GM06990 (cell line): ENCODE data around the gene HINT2.

Experiments
- DNase-seq: peaks from one replicate; pipeline ENCODE4 v3.0.0-alpha.2; 2011; ENCODE audit not compliant: insufficient read length; ENCODE audit errors: extremely low read depth
- H3K27me3 ChIP-seq: replicated peaks from 2 replicates; pipeline ENCODE4 v1.6.0; 2011; ENCODE audit warnings: low read length; ENCODE audit not compliant: control insufficient read depth, insufficient read depth
- H3K36me3 ChIP-seq: 2 replicates; pipeline ENCODE4 v1.5.1; 2011; ENCODE audit warnings: low read length; ENCODE audit not compliant: control insufficient read depth, insufficient read depth
- H3K4me3 ChIP-seq: replicated peaks from 2 replicates; pipeline ENCODE4 v1.5.1; 2011; ENCODE audit warnings: low read depth, mild to moderate bottlenecking, control low read depth, low read length
- TF ChIP-seq, protein P1 (sequence below): IDR thresholded peaks from 2 replicates; pipeline ENCODE4 v1.5.1; 2011; ENCODE audit warnings: low read length, control low read depth, mild to moderate bottlenecking, inconsistent platforms; ENCODE audit not compliant: insufficient read depth, poor library complexity, severe bottlenecking

HINT2 gene

DNA sequence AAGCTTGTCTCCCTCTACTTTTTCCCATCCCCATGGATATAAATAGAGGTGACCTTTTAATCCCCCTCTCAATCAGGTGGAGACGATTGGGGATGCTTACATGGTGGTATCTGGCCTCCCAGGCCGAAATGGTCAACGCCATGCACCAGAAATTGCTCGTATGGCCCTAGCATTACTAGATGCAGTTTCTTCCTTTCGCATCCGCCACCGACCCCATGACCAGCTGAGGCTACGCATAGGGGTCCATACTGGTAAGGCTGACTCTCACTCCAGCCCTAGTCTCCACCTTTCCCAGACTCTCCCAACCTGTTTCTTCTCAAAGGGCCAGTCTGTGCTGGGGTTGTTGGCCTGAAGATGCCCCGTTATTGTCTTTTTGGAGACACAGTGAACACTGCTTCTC lies 6.4 kb downstream of the HINT2 start:
- DNase-seq, result no peak
- no peak overlapping the region for H3K4me3 ChIP-seq
- H3K27me3 ChIP-seq, result no peaks in the 10 kb centered on the region
- TF ChIP-seq, protein P1, sequence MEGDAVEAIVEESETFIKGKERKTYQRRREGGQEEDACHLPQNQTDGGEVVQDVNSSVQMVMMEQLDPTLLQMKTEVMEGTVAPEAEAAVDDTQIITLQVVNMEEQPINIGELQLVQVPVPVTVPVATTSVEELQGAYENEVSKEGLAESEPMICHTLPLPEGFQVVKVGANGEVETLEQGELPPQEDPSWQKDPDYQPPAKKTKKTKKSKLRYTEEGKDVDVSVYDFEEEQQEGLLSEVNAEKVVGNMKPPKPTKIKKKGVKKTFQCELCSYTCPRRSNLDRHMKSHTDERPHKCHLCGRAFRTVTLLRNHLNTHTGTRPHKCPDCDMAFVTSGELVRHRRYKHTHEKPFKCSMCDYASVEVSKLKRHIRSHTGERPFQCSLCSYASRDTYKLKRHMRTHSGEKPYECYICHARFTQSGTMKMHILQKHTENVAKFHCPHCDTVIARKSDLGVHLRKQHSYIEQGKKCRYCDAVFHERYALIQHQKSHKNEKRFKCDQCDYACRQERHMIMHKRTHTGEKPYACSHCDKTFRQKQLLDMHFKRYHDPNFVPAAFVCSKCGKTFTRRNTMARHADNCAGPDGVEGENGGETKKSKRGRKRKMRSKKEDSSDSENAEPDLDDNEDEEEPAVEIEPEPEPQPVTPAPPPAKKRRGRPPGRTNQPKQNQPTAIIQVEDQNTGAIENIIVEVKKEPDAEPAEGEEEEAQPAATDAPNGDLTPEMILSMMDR, result no peak
- H3K36me3 ChIP-seq, result peaks cover 11% of the 10 kb centered on the region

- Histone ChIP-seq H3K4me3 (no peak overlapping the region), H3K36me3 (peaks cover 12% of the 10 kb centered on the region), H3K27me3 (no peaks in the 10 kb centered on the region)
- DNase-seq, result no peak
- TF ChIP-seq, protein P1, result no peak
Measured at GRCh38 chr9:35806101-35806500, 8.7 kb downstream of the HINT2 start.

- TF ChIP-seq, protein P1, result no peak
- no peaks in the 10 kb centered on the region for H3K27me3 ChIP-seq
- no peak overlapping the region for H3K4me3 ChIP-seq
- DNase-seq, result no peak
- H3K36me3 ChIP-seq, result peaks cover 11% of the 10 kb centered on the region
Measured at GRCh38 chr9:35801328-35802128, 13.3 kb downstream of the HINT2 start.

DNA sequence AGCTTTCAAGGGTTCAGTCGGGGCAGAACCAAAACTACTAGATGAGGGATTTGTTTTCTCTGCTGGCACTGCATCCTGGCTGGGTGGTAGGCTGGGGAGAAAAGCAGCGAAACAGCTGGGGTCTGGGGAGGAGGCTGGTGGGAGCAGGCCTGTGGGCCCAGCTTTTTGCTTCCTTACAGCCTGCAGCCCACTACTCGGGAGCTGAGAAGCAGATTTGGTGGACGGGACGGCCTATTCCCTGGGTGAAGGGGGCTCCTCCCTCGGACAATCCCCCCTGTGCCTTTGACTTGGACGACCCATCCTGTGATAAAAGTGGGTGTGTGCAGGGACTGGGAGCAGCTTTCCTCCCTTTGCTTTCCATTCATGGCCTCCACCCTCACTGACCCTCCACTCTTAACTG lies 14.3 kb downstream of the HINT2 start:
- peaks cover 3% of the 10 kb centered on the region for H3K36me3 ChIP-seq
- H3K27me3 ChIP-seq, result no peaks in the 10 kb centered on the region
- no peak for DNase-seq
- TF ChIP-seq, protein P1, result no peak
- H3K4me3 ChIP-seq, result no peak overlapping the region

- peaks cover 3% of the 10 kb centered on the region for H3K36me3 ChIP-seq
- H3K27me3 ChIP-seq, result no peaks in the 10 kb centered on the region
- no peak for DNase-seq
- TF ChIP-seq, protein P1, result no peak
- H3K4me3 ChIP-seq, result no peak overlapping the region
Measured at GRCh38 chr9:35798658-35799374, 16.0 kb downstream of the HINT2 start.
